Gastroesophageal sphincter (tissue), 3 donors: Measurements from ENCODE around the gene CFAP74.

ENCODE experiments used
- CTCF ChIP-seq, 4 experiments: fragments of 200-600 bp in 2 of 4; fragments of 450-650 bp in 2 of 4; sonication (generic) in 1 of 4; IDR thresholded peaks; one replicate each; pipeline ENCODE4 v1.5.1; 2017 to 2019; ENCODE audit warnings: antibody characterized with exemption in 4 of 4, mild to moderate bottlenecking in 2 of 4, moderate library complexity in 2 of 4
- POLR2AphosphoS5 ChIP-seq: sonication (generic); formaldehyde crosslinking; IDR thresholded peaks from one replicate; pipeline ENCODE4 v1.6.1; 2017; ENCODE audit warnings: antibody characterized with exemption

DNA sequence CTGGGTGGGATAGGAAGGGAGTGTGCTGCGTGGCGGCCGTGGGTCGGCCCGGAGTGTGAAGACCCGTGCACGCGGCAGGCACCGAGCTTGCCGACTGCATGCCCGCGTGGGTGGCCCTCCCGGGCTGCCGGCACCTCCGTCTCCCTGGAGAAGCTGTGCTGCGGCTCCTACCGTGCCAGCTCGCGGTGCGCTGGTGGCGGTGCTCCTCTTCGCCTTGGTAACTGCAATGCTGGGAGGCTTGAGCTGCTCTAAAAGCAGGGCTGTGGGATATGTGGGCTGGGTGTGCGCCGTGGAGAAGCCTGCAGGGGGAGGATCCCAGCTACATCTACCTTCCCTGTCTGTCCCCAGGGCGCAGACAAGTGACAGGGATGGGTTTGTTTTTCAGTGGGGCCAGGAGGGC lies 18.0 kb upstream of the CFAP74 start:
- TF ChIP-seq CTCF (IDR thresholded peaks at IDR 0.05) (no peak), POLR2AphosphoS5 (no peak)
